Activated naive CD8-positive, alpha-beta T cell (primary cell): ENCODE measurements around the gene SMG6.
A peak's percentile ranks its signal among the peaks of the same experiment; 100 is the strongest.

Source experiments
- H3K27ac Mint-ChIP-seq: one replicate; pipeline ENCODE4 v1.8.0; 2021; ENCODE audit warnings: mixed read lengths
- H3K27me3 Mint-ChIP-seq: one replicate; pipeline ENCODE4 v1.8.0; 2021; ENCODE audit warnings: mixed read lengths
- H3K36me3 Mint-ChIP-seq: one replicate; pipeline ENCODE4 v1.8.0; 2021; ENCODE audit warnings: mixed read lengths
- H3K4me1 Mint-ChIP-seq: one replicate; pipeline ENCODE4 v1.8.0; 2021; ENCODE audit warnings: low read depth, mixed read lengths
- H3K4me3 Mint-ChIP-seq: one replicate; pipeline ENCODE4 v1.8.0; 2021; ENCODE audit warnings: mild to moderate bottlenecking, mixed read lengths
- H3K9me3 Mint-ChIP-seq: one replicate; pipeline ENCODE4 v1.8.0; 2021; ENCODE audit warnings: low read depth, mixed read lengths

Gene SMG6

GRCh38 chr17:2067048-2067561 lies 236.5 kb downstream of the SMG6 start:
- no peaks in the 10 kb centered on the region for H3K9me3 Mint-ChIP-seq
- peak overlapping the region; percentile 6 for H3K27ac Mint-ChIP-seq
- H3K36me3 Mint-ChIP-seq, result peaks cover 32% of the 10 kb centered on the region
- H3K4me3 Mint-ChIP-seq, result no peak overlapping the region
- no peaks in the 10 kb centered on the region for H3K27me3 Mint-ChIP-seq
- peaks cover 27% of the 10 kb centered on the region for H3K4me1 Mint-ChIP-seq

- H3K4me1 Mint-ChIP-seq, result peaks cover 25% of the 10 kb centered on the region
- no peak overlapping the region for H3K4me3 Mint-ChIP-seq
- no peaks in the 10 kb centered on the region for H3K27me3 Mint-ChIP-seq
- peaks cover 34% of the 10 kb centered on the region for H3K36me3 Mint-ChIP-seq
- no peak overlapping the region for H3K27ac Mint-ChIP-seq
- H3K9me3 Mint-ChIP-seq, result no peaks in the 10 kb centered on the region
These were observed 237.6 kb downstream of the SMG6 start for GRCh38 chr17:2065949-2066400.

DNA sequence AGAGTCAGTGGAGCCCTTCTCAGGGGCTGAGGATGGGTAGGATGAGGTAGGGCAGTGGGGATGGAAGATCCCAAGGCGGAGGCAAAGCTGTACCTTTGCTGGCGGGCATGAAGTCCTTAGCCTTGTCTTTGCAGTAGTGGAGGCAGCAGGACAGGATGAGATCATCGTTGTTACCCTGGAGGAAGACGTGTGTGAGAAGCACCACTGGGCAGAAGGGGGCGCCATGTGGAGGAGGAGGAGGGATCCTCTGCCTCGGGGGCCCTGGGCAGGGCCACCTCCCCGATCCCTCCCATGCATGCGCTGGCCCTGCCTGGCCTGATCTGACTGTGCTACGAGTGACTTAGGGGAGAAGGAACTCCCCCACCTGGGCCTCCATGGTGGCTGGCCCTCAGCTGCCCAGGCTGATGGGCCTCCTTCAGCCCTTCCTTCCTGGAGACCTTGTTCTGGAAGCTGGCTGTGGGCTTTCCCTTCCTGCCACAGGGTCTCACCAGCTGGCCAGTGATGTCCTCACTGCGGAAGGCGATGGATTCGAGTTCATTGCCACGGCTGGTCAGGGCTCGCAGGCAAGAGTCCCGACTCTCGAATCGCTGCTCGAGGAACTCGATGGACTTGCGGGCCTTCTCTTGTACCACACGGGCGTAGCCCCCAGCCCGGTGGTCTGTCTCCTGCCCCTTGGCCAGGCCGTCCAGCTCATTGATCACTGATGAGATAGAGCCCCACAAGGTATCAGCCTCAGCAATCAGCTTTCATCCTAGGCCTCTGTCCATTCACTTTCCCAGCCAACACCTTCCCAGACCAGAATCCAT lies 238.4 kb downstream of the SMG6 start:
- no peak overlapping the region for H3K27ac Mint-ChIP-seq
- H3K27me3 Mint-ChIP-seq, result peaks cover 2% of the 10 kb centered on the region
- peaks cover 38% of the 10 kb centered on the region for H3K36me3 Mint-ChIP-seq
- H3K4me1 Mint-ChIP-seq, result peaks cover 18% of the 10 kb centered on the region
- H3K9me3 Mint-ChIP-seq, result no peaks in the 10 kb centered on the region
- no peak overlapping the region for H3K4me3 Mint-ChIP-seq

DNA sequence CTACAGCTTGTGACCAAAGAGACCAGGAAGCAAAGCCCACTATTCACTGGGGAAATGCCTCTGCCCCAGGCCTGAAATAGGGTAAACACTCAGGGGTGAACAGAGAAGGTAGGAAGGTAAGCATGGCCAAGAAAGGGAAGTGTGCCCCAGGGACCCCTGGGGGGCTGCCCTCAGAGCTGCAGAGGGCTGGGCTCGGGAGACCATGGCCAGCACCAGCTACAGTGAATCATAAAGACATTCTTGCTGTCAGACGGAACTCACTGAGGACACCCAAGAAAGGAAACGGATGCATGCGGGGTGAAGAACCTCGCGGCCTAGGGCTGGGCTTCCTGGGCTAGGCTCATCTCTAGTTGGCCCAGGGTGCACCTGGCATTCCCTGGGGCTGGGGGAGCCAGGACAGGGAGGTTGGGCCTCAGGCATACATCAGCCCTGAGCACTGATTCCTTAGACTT lies 239.0 kb downstream of the SMG6 start:
- Mint-ChIP-seq H3K9me3 (no peaks in the 10 kb centered on the region), H3K27me3 (peaks cover 2% of the 10 kb centered on the region), H3K27ac (peak overlapping the region; percentile 54), H3K36me3 (peaks cover 34% of the 10 kb centered on the region), H3K4me3 (no peak overlapping the region), H3K4me1 (peaks cover 13% of the 10 kb centered on the region)

DNA sequence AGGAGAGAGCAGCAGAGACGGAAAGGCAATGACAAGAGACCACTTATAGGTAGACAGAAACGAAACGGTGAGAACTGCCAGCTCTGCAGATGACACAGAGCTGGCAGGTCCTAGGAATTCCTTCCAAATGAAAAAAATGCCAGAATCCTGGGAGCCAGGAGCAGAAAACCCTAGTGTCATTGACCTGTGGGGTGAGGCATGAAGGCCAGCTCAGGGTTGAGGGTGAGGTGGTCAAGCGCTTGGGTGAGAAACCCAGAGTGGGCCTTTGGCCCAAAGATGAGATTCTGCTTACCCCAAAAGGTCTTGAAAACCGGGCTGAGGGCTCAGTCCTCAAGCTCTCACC lies 239.5 kb downstream of the SMG6 start:
- no peaks in the 10 kb centered on the region for H3K9me3 Mint-ChIP-seq
- H3K4me3 Mint-ChIP-seq, result peak overlapping the region; percentile 21
- H3K27ac Mint-ChIP-seq, result no peak overlapping the region

DNA sequence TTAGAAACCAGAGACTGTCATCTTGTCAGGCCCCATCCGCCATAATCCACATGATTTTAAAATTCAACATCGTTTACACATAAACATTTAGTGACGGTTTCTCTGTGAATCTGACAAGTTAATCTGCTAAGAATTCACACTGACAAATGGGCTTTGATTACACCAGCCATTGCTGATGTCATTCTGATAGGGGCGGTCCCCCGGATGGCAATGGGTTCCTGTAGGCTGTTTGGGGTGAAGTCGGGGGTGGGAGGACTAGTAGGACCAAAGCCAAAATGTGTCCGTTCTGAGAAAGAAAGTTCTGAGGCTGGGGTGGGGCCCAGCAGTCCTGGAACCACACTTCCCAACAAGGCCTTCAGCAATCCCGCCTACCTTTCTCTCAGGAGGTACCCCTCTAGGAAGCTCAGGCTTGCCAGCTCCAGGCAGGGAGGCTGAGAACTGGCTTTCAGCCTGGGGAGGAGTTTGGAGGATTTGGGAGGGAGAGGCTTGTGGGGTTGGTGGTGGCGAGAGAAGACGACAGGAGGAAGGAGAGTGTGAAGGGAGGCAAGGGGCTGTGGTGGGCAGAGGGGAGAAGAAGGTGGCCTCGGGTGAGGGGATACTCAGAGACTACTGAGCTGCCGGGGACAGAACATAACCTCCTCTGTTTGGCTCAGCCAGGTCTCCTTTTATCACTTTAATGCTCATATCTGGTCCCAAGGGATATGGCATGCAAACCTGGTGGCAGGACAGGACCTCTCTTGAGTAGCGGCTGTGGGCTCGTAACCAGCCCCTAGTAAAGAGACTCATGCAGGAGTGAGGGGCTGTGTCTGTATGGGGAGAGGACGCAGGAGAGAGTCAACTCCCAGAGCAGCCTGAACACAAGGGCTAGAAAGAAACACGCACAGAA lies 240.1 kb downstream of the SMG6 start:
- Mint-ChIP-seq H3K4me1 (peaks cover 7% of the 10 kb centered on the region), H3K27me3 (peaks cover 3% of the 10 kb centered on the region), H3K36me3 (peaks cover 27% of the 10 kb centered on the region), H3K27ac (no peak overlapping the region), H3K9me3 (no peaks in the 10 kb centered on the region), H3K4me3 (peak overlapping the region; percentile 21)

More for the DNA sequence above, 239.5 kb downstream of the SMG6 start:
- peaks cover 33% of the 10 kb centered on the region for H3K36me3 Mint-ChIP-seq
- peaks cover 3% of the 10 kb centered on the region for H3K27me3 Mint-ChIP-seq
- H3K4me1 Mint-ChIP-seq, result peaks cover 13% of the 10 kb centered on the region

- Mint-ChIP-seq H3K4me1 (peaks cover 6% of the 10 kb centered on the region), H3K27me3 (peaks cover 3% of the 10 kb centered on the region), H3K4me3 (no peak overlapping the region), H3K27ac (peak overlapping the region; percentile 41), H3K9me3 (no peaks in the 10 kb centered on the region), H3K36me3 (peaks cover 27% of the 10 kb centered on the region)
These were observed 240.9 kb downstream of the SMG6 start for GRCh38 chr17:2062571-2063183.

- H3K9me3 Mint-ChIP-seq, result no peaks in the 10 kb centered on the region
- peak overlapping the region; percentile 22 for H3K27ac Mint-ChIP-seq
- peaks cover 3% of the 10 kb centered on the region for H3K27me3 Mint-ChIP-seq
- H3K36me3 Mint-ChIP-seq, result peaks cover 27% of the 10 kb centered on the region
- H3K4me1 Mint-ChIP-seq, result peaks cover 6% of the 10 kb centered on the region
- no peak overlapping the region for H3K4me3 Mint-ChIP-seq
These were observed 242.1 kb downstream of the SMG6 start for GRCh38 chr17:2061441-2061958.

DNA sequence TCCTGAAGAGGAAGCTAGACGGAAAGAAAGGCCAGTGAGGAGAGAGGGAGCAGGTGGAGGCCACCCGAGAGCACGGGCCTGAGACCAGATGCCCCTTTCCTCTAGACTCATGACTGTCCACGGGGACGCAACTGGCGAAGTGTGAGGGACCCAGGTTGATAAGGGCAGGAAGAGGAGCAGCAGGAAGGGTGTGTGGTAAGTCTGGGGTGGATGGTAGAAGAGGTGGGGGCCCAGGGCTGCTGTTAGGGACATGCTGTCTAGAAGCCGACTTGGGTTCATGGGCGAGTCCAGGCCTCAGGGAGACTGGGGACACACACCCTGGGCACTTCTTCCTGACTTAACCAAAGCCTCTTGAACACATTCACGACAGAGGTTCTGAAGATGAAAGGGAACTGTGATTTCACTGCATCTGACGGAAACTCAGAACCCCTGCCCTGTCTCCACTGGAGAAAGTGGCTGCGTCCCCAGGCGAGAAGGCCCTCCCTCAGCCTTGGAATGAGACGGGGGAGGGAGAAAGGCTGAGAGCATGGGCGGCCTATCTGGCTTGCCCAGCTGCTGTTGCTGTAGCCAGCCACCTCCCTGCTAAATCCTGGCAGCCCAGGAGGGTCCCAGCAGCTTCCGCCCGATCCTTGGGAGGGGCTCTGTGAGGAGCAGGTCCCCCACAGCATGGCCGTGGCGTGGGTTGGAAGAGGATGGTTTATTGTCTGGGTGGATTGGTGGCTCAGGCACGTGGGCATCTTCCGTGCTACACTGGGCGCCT lies 242.7 kb downstream of the SMG6 start:
- Mint-ChIP-seq H3K36me3 (peaks cover 22% of the 10 kb centered on the region), H3K4me3 (no peak overlapping the region), H3K27ac (no peak overlapping the region), H3K4me1 (peaks cover 6% of the 10 kb centered on the region), H3K27me3 (peaks cover 3% of the 10 kb centered on the region), H3K9me3 (no peaks in the 10 kb centered on the region)

DNA sequence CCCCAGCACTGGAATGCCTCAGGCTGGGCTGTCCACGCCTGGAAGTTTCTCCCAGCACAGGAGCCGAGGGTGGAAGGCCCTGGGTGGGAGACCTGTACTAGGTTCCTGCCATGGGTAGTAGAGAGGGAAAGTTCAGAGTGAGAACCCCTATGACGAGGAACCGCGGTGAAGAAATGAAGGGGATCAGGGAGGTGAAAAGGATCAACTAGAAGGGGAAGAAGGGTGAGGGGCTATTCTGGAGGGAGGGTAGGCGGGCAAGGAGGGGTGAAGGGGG lies 243.3 kb downstream of the SMG6 start:
- H3K4me1 Mint-ChIP-seq, result peaks cover 6% of the 10 kb centered on the region
- H3K27me3 Mint-ChIP-seq, result peaks cover 3% of the 10 kb centered on the region
- H3K9me3 Mint-ChIP-seq, result no peaks in the 10 kb centered on the region
- H3K4me3 Mint-ChIP-seq, result no peak overlapping the region
- H3K27ac Mint-ChIP-seq, result peak overlapping the region; percentile 34
- peaks cover 22% of the 10 kb centered on the region for H3K36me3 Mint-ChIP-seq

- H3K27ac Mint-ChIP-seq, result peak overlapping the region; percentile 70
- H3K4me1 Mint-ChIP-seq, result peaks cover 4% of the 10 kb centered on the region
These were observed 243.8 kb downstream of the SMG6 start for GRCh38 chr17:2059547-2060384.

DNA sequence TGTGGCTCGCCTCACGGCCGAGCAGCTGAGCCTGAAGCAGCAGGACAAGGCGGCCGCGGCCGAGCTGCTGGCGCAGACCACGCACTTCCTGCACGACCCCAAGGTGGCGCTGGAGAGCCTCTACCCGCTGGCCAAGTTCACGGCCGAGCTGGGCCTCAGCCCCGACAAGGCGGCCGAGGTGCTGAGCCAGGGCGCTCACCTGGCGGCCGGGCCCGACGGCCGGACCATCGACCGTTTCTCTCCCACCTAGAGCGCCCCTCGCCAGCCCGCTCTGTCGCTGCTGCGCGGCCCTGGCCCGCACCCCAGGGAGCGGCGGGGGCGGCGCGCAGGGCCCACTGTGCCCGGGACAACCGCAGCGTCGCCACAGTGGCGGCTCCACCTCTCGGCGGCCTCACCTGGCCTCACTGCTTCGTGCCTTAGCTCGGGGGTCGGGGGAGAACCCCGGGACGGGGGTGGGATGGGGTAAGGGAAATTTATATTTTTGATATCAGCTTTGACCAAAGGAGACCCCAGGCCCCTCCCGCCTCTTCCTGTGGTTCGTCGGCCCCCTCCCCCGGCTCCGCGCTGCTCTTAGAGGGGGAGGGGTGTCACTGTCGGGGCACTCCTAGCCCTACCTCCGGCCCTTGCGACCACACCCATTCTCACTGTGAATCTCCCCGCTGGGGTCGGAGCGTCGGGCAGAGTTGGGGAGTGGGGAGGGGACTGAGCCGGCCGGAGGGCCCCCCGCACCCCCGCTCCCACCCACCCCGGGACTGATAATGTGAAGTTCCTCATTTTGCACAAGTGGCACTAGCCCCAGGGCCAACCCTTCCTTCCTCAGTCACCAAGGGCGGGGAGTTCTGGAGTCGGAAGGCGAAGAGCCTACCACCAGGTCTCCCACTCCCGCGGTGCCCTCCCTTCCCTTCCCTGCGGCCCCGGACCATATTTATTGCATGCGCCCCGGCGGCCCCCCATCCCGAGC lies 244.7 kb downstream of the SMG6 start:
- peaks cover 6% of the 10 kb centered on the region for H3K4me1 Mint-ChIP-seq
- H3K36me3 Mint-ChIP-seq, result peaks cover 16% of the 10 kb centered on the region
- H3K27me3 Mint-ChIP-seq, result peaks cover 3% of the 10 kb centered on the region
- no peak overlapping the region for H3K4me3 Mint-ChIP-seq
- H3K9me3 Mint-ChIP-seq, result no peaks in the 10 kb centered on the region
- H3K27ac Mint-ChIP-seq, result peak overlapping the region; percentile 70

More at GRCh38 chr17:2059547-2060384, 243.8 kb downstream of the SMG6 start:
- H3K36me3 Mint-ChIP-seq, result peaks cover 20% of the 10 kb centered on the region
- no peak overlapping the region for H3K4me3 Mint-ChIP-seq
- peaks cover 3% of the 10 kb centered on the region for H3K27me3 Mint-ChIP-seq
- no peaks in the 10 kb centered on the region for H3K9me3 Mint-ChIP-seq
